ENCODE data around the gene RFPL4AL1. TPM values are rescaled to one million over a fixed set of nuclear protein-coding genes. Genes with fewer than 3 reads are reported as not detected.
A peak's percentile ranks its signal among the peaks of the same experiment; 100 is the strongest.

Gene RFPL4AL1
- total and polyA plus RNA-seq, 9 of the 15 experiments (the other 6 are each of a cell fraction or from before 2014, with no cell fraction given) = 0.18 to 0.21 TPM; not detected in 7

DNA sequence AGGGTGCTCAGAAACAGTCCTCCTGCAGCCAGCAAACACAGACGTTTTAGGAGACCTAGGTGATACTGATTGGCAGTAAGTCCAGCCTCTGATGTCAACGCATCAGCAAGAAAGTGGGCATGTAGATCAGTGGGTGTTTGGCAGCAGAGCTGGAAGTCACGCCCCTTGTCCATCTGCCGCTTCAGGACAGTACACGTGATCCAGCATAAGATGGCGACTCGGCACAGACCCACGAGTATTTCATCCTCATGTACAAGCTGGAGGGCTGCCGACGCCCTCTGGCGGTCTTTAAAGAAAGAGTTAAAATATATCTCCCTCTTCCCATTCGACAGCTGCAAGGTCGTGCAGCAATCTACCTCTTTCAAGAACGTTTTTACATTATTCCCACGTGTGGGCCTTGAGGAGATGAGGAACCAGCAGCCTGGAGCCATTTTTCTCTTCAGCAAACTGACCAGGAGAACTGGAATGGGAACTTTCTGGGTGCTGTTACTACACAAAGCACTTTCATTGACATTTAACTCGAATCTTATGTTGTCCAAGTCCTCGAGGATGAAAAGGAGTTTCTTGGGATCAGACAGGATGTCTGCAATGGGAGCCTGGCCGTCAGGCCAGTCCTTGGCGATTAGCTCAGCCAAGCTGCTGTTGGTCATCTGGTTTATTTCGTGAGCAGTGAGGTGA, 40.6 kb downstream of the RFPL4AL1 start (continued):
- no peak for TF ChIP-seq WHSC1 (IDR thresholded peaks at IDR 0.05; ENCODE audit: low read length)
- no peak for TF ChIP-seq CHD2 (IDR thresholded peaks at IDR 0.05; ENCODE audit: low read depth, low read length)
- TF ChIP-seq CBFA2T3 (IDR thresholded peaks at IDR 0.05) = no peak
- no peak for TF ChIP-seq FOS (IDR thresholded peaks at IDR 0.05; ENCODE audit: extremely low read depth, insufficient read length)
- no peak for TF ChIP-seq ESRRB (CRISPR knock-in tag; IDR thresholded peaks at IDR 0.05; ENCODE audit: borderline replicate concordance)
- TF ChIP-seq, protein P1, sequence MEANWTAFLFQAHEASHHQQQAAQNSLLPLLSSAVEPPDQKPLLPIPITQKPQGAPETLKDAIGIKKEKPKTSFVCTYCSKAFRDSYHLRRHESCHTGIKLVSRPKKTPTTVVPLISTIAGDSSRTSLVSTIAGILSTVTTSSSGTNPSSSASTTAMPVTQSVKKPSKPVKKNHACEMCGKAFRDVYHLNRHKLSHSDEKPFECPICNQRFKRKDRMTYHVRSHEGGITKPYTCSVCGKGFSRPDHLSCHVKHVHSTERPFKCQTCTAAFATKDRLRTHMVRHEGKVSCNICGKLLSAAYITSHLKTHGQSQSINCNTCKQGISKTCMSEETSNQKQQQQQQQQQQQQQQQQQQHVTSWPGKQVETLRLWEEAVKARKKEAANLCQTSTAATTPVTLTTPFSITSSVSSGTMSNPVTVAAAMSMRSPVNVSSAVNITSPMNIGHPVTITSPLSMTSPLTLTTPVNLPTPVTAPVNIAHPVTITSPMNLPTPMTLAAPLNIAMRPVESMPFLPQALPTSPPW (CRISPR knock-in tag; IDR thresholded peaks at IDR 0.05) = no peak
- TF ChIP-seq ETS2 (tag; IDR thresholded peaks at IDR 0.05; ENCODE audit: borderline replicate concordance, poor library complexity, severe bottlenecking) = no peak
- TF ChIP-seq, protein P2, sequence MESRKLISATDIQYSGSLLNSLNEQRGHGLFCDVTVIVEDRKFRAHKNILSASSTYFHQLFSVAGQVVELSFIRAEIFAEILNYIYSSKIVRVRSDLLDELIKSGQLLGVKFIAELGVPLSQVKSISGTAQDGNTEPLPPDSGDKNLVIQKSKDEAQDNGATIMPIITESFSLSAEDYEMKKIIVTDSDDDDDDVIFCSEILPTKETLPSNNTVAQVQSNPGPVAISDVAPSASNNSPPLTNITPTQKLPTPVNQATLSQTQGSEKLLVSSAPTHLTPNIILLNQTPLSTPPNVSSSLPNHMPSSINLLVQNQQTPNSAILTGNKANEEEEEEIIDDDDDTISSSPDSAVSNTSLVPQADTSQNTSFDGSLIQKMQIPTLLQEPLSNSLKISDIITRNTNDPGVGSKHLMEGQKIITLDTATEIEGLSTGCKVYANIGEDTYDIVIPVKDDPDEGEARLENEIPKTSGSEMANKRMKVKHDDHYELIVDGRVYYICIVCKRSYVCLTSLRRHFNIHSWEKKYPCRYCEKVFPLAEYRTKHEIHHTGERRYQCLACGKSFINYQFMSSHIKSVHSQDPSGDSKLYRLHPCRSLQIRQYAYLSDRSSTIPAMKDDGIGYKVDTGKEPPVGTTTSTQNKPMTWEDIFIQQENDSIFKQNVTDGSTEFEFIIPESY (CRISPR knock-in tag; IDR thresholded peaks at IDR 0.05) = no peak
- TF ChIP-seq SNIP1 (IDR thresholded peaks at IDR 0.05; ENCODE audit: low read depth) = no peak
- peak in 1 of 2 experiments; percentile 64; a peak in 1 of 3 replicates for TF ChIP-seq CBX3 (IDR thresholded peaks at IDR 0.05; ENCODE audit: borderline replicate concordance in 1 of 2, low read length in 2 of 2)
- TF ChIP-seq, protein P3, sequence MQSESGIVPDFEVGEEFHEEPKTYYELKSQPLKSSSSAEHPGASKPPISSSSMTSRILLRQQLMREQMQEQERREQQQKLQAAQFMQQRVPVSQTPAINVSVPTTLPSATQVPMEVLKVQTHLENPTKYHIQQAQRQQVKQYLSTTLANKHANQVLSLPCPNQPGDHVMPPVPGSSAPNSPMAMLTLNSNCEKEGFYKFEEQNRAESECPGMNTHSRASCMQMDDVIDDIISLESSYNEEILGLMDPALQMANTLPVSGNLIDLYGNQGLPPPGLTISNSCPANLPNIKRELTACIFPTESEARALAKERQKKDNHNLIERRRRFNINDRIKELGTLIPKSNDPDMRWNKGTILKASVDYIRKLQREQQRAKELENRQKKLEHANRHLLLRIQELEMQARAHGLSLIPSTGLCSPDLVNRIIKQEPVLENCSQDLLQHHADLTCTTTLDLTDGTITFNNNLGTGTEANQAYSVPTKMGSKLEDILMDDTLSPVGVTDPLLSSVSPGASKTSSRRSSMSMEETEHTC (IDR thresholded peaks at IDR 0.05) = peak; percentile 61
- TF ChIP-seq ELF2 (CRISPR knock-in tag; IDR thresholded peaks at IDR 0.05) = no peak
- no peak for TF ChIP-seq KDM1A (IDR thresholded peaks at IDR 0.05)
- TF ChIP-seq SIN3B (IDR thresholded peaks at IDR 0.05; ENCODE audit: low read depth) = no peak
- no peak for TF ChIP-seq ZNF445 (CRISPR knock-in tag; IDR thresholded peaks at IDR 0.05; ENCODE audit: low read depth)
- TF ChIP-seq MTA2 (IDR thresholded peaks at IDR 0.05; ENCODE audit: low read depth) = no peak
- TF ChIP-seq, protein P4, sequence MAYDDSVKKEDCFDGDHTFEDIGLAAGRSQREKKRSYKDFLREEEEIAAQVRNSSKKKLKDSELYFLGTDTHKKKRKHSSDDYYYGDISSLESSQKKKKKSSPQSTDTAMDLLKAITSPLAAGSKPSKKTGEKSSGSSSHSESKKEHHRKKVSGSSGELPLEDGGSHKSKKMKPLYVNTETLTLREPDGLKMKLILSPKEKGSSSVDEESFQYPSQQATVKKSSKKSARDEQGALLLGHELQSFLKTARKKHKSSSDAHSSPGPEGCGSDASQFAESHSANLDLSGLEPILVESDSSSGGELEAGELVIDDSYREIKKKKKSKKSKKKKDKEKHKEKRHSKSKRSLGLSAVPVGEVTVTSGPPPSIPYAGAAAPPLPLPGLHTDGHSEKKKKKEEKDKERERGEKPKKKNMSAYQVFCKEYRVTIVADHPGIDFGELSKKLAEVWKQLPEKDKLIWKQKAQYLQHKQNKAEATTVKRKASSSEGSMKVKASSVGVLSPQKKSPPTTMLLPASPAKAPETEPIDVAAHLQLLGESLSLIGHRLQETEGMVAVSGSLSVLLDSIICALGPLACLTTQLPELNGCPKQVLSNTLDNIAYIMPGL (CRISPR knock-in tag; IDR thresholded peaks at IDR 0.05) = no peak
- TF ChIP-seq ZNF311 (CRISPR knock-in tag; IDR thresholded peaks at IDR 0.05) = no peak
- no peak for TF ChIP-seq IFI16 (CRISPR knock-in tag; IDR thresholded peaks at IDR 0.05)
- TF ChIP-seq JUNB (CRISPR knock-in tag; conservative IDR thresholded peaks at IDR 0.05) = no peak
